GM10266 (cell line): Measurements from ENCODE around the gene UGT1A3.
"Not testable (repeated sequence)": the region's sequence is repeated elsewhere in the genome, so short reads cannot be mapped to it uniquely, and the experiment has no call there.

Experiments
- DNase-seq: peaks from one replicate; pipeline ENCODE4 v3.0.0; 2012; ENCODE audit errors: extremely low spot score
- CTCF ChIP-seq: IDR thresholded peaks from 2 replicates; pipeline ENCODE4 v1.5.1; 2012; ENCODE audit warnings: mild to moderate bottlenecking, low read depth; ENCODE audit not compliant: control insufficient read depth, insufficient read depth; ENCODE audit errors: missing control alignments

The UGT1A3 gene

GRCh38 chr2:233708942-233709341 is 19.9 kb upstream of the UGT1A3 start:
- TF ChIP-seq CTCF = no peak
- DNase-seq = no peak

GRCh38 chr2:233711312-233712008 is 17.4 kb upstream of the UGT1A3 start:
- peak; percentile 95 for TF ChIP-seq CTCF
- DNase-seq = peak; percentile 64

DNA sequence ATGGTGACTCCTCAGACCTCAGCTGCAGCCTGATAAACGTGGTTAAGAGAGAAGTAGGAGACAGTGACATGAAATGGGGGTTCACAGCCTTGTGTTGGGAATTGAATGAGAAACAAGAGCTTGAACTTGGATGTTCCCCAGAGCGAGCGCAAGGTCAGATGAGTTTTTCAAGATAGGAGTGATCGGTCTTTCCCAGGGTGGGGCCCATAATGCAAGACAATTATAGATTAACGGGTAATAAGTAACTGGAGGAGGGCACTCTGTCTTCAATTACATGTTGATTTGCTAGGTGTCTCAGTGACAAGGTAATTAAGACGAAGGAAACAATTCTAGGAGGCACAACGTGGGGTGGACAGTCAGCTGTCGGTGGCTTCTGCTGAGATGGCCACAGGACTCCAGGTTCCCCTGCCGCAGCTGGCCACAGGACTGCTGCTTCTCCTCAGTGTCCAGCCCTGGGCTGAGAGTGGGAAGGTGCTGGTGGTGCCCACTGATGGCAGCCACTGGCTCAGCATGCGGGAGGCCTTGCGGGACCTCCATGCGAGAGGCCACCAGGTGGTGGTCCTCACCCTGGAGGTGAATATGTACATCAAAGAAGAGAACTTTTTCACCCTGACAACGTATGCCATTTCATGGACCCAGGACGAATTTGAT is 16.1 kb upstream of the UGT1A3 start, which contains the start of gene UGT1A5:
TSS of gene UGT1A5 (plus strand) at position 297 of the 651 bp plus-strand sequence. CDS start at position 382, 85 bp downstream.
- no peak for TF ChIP-seq CTCF
- DNase-seq = no peak

DNA sequence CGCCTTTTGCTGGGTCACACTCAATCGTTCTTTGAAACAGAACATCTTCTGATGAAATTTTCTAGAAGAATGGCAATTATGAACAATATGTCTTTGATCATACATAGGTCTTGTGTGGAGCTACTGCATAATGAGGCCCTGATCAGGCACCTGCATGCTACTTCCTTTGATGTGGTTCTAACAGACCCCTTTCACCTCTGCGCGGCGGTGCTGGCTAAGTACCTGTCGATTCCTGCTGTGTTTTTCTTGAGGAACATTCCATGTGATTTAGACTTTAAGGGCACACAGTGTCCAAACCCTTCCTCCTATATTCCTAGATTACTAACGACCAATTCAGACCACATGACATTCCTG is 15.6 kb upstream of the UGT1A3 start:
- no peak for DNase-seq
- TF ChIP-seq CTCF = no peak

DNA sequence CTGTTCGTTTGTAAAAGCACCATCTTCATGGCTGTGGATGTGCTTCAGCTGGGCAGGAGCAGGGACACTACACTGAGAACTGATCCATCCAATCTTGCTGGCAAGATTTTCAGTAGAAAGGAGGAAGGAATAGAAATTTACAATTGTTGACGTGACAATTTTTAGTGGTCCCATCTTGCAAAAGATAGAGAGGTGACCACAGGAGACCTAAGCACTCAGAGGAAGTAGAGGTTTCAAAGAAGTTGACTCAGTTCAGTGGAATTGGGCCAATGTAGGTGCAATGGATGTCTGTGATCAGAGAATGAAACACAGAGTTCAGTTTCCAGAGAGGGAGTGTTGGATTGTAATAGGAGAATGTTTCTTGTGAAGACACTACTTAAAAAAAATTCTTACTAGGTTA is 14.7 kb upstream of the UGT1A3 start:
- TF ChIP-seq CTCF = no peak
- no peak for DNase-seq

GRCh38 chr2:233718552-233718951 is 10.3 kb upstream of the UGT1A3 start, which contains the start of gene UGT1A4:
Gene UGT1A4 (plus strand): TSS chr2:233718736. CDS start chr2:233718821, 85 bp downstream.
- TF ChIP-seq CTCF = no peak
- DNase-seq = no peak

DNA sequence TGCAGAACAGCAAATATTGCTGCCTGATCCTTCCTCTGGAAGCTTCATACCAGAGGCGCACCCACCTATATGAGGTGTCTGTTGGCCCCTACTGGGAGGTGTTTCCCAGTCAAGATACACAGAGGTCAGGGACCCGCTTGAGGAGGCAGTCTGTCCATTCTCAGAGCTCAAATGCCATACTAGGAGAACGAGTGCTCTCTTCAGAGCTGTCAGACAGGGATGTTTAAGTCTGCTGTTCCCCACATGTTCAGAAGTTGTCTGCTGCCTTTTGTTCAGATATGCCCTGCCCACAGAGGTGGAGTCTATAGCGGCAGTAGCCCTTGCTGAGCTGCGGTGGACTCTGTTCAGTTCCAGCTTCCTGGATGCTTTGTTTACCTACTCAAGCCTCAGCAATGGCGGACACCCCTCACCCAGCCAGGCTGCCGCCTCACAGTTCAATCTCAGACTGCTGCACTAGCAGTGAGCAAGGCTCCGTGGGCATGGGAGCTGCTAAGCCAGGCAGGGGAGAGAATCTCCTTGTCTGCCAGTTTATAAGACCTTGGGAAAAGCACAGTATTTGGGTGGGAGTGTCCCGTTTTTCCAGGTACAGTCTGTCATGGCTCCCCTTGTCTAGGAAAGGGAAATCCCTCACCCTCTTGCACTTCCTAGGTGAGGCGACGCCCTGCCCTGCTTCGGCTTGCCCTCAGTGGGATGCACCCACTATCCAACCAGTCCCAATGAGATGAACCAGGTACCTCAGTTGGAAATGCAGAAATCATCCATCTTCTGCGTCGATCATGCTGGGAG is 8.2 kb downstream of the UGT1A3 start:
- DNase-seq = not testable (repeated sequence)
